Measurements from ENCODE around the gene PRKG1.
"Not testable (repeated sequence)": the region's sequence is repeated elsewhere in the genome, so short reads cannot be mapped to it uniquely, and the experiment has no call there.

The PRKG1 gene

DNA sequence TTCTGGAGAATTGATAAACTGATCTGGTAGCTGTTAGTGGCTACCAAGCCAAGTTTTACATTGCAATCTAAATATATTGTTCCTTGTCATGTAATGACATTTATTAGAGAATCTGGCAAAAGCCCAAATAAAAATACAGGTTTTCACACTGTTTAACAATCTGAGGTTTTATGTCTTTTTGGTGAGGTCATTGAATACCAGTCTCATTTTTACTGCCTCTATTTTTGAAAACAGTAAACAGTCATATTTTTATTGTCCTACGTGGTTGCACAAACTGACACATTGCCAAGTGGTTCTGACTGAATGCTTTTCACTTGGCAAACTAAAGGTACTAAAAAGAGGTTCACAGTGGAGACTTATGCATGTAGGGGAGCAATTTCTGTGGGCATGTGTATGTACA, 157.5 kb downstream of the PRKG1 start:
- DNase-seq = no peak

DNA sequence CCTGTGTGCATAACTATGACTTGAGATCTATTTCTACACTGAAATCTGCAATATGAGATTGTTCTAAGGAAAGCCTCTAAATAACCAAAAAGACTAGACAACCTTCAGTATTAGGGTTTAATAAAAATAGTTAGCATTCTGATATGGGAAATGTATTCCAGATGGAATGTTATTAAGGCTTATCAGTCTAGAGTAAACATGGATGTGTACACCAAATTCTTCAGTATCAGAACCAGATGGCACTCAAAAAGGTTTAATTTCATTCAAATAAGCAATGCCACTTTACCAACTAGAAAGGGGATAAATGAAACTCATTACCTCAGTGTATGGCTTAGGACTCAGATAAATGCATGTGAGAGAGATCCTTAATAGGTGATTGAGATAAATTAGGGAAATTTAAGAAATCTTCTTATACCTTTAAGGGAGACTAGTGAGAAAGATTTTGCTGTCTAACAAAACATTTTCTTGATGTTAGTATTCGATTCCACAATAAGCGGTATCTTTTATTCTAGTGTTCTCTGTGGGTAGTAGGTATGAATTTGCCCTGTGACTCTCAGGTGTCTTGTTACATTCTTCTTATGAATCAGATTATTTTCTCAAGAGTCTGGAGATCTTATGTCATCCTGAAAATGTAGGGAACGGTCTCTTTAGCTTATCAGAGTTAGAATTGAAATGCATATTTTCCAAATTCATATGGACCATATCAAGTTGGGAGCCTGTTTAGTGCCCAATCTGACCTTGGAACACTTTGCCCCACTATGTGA, 159.2 kb downstream of the PRKG1 start:
- no peak for DNase-seq

DNA sequence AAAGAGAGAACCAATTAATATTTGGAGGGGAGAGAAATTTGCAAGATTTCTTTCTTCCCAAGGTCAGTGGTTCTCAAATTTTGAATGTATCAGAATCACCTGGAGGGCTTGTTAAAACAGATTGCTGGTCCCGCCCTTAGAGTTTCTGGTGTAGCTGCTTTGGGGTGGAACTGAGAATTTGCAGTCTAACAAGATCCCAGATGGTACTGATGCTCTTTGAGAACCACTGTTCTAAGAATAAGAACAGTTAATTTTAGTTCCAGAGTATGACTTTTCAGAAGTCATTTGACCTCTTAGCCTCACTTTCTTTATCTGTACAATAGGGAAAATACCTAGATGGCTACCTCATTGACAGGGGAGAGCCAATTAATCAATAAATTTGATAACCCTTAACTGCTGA, 161.6 kb downstream of the PRKG1 start:
- no peak for DNase-seq

DNA sequence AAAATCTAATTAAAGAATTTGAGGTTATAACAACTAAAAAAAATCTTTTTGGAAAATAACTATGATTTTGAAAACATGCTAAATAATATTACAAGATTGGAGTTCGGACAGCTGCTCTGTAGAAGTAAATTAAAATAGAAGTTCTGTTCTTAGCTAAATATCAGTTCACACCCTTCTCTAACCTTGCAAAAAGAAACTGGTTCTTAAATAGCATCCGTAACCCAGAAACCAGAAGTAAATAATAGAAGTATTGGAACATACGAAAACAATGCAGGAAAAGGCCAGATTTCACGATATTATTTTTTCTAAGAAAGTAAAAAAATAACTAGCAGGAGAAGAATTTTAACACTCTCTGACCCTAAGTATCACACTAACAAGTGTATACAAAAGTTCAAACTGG, 164.7 kb downstream of the PRKG1 start:
- DNase-seq = no peak

DNA sequence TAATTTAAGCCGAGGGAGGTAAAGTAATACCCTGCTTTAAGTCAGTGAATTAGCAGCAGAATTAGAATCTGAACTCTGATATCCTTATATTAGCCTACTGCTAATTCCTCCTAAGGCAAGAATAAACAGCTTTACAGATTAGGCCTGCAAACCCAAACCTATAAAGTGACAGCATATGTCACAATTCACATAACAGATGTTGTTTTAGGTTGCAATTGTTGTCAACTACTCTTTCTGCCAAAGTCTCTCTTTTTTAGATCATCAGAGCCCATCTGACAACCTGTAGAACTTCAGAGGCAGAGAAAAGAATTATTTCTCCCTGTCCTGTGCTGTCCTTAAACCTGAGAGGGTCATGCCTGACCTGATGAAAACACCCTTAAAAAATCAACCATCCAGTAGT, 167.2 kb downstream of the PRKG1 start:
- no peak for DNase-seq

DNA sequence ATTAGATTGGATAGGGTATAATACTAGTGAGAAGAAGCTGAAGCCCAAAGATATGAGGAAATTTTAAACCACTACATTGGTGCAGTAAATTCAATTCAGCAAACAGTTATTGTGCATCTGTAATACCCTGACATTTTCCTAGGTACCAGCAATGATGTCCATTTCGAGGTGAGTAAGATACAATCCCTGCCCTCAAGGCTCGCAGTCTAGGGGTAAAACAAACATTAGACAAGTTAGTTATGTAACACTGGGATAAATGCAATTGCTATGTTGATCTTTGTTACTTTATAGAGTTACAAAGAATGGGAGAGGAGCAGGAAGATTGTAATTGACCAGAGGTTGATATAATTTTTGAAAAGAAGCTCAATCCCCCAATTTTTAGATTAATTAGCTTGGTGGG, 168.1 kb downstream of the PRKG1 start:
- DNase-seq = no peak

DNA sequence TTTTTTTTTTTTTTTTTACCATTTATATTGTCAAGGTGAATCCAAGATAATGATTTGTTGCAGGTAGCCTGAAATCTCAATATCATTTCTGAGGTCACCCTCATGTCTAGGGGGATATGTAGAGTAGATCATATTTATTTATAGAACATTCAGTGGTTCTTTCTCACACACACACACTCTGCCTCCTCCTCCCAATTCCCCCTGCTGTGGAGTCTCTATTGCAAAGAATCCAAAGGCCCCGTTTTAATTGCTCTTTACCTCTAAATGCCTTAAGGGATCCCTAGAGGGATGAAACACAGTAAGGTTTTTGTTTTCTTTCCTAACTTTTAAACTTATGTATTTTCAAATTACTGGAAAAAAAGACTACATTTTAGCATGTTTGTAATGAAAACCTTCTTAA, 170.0 kb downstream of the PRKG1 start:
- no peak for DNase-seq

DNA sequence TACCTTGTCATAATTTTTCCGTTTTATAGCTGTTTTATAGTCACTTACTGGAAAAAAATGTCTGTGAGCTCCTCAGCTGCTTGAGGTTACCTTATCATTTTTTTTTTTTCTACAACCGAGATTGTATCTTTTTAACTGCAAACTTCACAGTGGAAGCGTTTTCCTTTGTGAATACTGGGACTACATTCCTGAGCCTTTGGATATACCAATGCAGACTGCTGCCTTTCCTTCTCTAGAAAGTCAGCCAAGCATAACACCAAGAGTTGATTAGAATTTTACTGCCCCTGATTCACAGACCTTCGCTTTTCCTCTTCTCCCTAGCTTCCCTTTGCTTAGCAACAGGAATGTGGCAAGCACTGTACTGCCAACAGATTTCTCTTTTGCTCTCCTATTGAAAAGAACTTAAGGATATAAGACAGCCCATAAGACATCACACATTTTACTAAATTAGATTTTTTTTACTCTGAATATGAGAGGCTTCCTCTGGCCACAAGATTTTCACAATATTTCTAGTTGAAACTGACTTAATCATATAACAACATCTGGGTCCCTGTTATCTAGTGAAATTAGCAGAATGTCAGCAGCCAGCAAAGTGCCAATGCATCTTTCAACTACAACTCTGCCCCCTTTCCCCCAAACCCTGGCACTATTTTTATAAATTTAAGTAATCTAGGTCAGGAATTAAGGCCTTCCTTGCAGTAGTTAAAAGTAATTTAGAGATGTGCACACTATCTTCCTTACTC, 170.6 kb downstream of the PRKG1 start:
- DNase-seq = no peak

DNA sequence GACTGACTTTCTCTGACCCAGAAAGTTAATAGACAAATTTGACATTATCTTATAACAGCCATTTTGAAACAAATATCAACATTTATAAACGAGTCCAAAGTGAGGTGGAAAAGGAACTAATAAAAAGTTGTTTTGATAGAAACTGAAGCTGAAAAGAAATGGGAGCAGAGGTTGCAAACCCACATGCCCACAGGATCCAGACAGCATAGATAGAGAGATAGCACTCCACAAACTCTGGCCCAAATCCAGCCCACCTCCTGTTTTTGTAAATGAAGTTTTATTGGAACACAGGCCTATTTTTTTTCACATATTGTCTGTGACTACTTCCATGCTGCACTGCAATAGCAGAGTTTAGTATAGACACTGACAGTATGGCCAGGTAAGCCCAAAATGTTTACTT, 171.9 kb downstream of the PRKG1 start:
- no peak for DNase-seq

DNA sequence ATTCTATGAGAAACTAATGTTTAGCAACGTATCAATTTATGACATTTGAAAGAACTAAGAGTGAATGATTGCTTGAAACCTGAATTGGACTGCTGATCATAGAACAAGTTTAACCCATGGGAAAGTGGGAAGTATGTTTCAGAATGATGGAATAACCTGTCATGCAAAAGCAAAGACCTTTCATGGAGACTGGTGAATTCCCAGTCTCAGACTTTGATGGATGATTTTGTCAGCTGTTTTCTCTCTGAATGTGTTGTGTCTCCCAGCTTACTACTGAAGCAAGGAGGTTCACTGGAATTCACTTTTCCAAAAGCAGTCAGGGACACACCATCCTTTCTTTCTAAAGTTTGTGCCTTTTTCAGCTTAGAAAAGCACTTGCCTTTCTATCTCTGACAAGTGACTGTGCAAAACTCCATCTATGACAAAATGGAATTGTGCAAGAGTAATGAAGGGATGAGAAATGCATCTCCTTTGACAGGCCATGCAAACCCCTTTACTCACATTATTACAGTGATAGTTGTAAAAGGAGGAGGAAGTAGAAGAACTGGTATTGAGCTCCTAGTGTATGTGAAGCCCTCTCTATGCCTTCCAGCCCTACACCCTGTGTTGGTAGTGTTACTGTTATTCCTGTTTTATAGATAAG, 176.1 kb downstream of the PRKG1 start:
- DNase-seq = no peak

DNA sequence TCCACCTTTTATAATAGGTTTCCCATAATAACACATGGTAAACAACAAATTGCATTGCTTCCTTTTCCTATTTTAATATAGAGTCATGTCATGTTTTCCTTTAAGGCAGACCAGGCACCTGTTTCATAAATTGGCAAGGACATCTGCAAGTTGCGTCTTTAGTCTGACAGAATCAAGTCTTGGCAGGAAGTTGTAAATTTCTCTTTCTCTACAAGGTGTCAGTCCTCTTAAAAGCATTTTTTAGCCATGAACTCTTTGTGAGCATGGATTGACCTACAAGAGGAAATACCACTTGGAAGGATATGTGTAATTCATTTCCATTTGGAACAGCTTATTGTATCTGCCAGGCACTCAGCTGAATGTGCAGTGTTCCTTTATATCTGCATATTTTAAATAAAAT, 176.8 kb downstream of the PRKG1 start:
- DNase-seq = no peak

DNA sequence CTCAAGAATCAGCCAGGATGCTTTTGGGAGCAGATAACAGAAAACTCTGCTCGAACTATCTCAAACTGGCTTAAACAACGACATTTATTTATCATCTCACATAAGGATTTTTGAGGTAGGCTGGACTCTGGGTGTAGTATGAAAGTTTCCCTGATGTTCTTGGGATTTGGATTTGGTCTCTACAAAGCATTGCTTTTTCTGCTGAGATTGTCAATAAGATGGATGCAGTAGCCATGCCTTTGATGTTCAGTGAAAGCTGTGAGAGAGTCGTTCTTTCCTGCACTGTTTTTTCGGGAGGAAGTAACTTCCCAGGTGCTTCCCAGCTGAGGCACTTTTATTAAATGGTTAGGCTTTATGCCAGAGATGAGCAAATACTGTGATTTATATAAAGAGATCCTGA, 181.1 kb downstream of the PRKG1 start:
- no peak for DNase-seq

DNA sequence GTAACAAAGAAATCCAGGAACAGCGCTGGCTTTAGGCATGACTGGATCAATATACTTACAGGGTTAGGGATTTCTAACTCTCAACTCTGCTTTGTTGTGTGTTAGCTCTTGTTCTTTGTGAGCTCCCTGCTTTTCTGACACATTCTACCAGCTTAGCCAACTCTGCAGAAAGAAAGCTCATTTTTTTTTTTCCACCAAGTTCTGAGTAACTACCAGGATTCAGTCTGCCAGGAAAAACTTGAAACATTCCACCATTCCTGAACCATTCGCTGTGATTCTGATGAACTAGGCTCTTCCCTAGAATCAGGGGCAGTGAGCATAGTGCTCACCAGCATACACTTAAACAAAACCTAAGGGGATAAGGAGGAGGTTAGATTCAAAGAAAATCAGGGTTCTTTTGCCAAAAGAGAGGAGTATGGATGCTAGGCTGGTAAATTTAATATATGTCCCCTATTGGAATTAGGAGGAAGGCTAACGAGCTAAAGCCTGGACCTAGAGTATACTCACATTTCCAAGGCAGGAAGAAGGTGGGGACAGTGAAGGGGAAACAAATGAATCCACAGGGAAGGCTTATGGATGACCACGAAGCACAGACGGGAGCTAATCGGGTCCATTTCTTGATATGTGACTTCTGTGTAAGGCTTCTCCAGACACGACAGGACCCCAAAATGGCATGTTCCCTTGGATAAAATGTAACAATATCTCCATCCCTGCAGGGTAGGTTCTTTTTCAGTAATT, 183.4 kb downstream of the PRKG1 start:
- no peak for DNase-seq

DNA sequence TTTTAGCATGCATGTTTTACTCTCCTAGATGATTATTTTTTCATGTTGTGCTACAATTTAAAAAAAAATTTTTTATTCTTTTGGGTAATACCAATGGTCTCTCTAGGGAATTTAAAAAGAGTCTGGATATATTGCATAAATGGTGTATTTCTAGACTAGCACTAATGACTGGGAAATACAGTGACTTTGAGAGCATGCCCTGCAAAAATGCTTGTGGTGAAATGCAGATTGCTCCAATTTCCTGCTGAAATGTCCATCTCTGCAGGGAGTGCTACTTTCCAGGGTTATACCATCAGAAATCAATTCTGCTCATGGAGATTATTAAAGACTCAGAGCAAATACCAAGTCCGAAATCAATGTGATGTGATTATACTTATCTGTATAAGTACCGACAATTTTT, 186.1 kb downstream of the PRKG1 start:
- no peak for DNase-seq

DNA sequence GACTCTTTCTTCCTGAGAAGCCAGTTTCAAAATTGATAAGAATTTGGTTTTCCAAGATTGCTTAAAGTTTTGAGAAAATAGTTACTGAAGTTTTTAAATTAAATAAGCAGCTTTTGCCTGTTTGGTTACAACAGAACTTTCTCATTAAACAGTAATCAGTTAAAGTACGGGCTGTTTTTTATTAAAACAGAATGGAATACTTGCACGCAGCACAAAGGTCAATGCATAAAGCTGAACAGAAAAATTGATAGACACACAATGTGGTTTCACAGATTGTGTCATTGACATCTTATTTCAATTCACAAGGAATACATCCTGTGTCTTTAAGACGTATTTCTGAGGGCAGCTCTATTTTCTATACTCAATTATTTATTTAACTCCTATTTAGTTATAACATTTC, 192.2 kb downstream of the PRKG1 start:
- no peak for DNase-seq

DNA sequence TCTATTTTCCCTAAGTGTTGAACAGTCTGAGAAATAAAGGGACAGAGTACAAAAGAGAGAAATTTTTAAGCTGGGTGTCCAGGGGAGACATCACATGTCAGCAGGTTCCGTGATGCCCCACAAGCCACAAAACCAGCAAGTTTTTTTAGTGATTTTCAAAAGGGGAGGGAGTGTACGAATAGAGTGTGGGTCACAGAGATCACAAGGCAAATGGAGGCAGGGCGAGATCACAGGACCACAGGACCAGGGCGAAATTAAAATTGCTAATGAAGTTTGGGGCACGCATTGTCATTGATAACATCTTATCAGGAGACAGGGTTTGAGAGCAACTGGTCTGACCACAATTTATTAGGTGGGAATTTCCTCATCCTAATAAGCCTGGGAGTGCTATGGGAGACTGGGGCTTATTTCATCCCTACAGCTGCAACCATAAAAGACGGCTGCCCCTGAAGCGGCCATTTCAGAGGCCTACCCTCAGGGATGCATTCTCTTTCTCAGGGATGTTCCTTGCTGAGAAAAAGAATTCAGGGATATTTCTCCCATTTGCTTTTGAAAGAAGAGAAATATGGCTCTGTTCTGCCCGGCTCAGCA, 193.8 kb downstream of the PRKG1 start:
- not testable (repeated sequence) for DNase-seq

DNA sequence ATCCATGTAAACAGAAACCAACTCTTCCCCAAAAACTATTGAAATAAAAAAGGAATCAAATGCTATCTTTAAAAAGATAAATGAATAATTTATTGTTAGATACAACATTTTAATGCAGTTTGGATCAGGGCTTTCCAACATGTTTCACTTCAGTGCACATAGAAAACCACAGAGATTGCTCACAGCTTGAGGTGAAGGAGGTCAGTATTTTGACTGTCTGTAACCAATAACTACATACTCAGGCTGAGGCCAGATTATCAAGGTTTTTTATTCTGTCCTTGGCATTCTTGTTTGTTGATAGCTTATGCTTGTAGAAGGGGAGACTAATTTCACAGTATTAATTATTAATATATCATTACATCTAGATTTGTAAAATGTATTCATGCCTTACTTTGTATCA, 195.5 kb downstream of the PRKG1 start:
- no peak for DNase-seq

DNA sequence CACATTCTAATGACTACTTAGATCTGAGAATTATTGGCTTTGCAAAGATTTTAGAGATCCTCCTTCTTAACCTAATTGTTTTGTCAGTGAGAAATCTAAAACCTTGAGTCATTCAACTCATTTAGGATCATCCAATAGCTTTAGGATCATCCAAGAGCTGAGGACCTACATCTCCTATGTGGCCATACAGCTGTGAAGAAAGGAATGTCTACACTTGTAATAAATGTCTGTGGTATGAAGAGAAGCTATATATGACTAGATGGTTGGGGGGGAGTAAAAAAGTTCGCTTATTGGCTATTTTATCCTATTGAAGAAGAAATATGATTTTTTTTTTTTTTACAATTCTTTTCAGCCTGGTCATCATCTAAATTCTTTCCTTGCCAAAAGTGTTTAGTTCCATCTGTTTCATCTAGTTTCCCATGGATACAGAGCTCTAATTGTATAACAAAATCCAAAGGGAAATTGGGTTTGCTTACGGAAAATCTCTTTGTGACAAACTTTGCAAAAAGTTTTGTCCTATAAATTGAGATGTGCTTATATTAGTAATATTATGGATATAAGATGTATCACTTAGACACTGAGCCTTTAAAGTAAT, 196.7 kb downstream of the PRKG1 start:
- DNase-seq = no peak

DNA sequence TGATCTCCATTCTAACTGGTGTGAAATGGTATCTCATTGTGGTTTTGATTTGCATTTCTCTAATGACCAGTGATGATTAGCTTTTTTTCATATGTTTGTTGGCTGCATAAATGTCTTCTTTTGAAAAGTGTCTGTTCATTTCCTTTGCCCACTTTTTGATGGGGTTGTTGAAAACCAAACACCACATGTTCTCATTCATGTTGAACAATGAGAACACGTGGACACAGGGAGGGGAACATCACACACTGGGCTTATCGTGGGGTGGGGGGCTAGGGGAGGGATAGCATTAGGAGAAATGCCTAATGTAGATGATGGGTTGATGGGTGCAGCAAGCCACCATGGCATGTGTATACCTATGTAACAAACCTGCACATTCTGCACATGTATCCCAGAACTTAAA, 197.8 kb downstream of the PRKG1 start:
- not testable (repeated sequence) for DNase-seq

DNA sequence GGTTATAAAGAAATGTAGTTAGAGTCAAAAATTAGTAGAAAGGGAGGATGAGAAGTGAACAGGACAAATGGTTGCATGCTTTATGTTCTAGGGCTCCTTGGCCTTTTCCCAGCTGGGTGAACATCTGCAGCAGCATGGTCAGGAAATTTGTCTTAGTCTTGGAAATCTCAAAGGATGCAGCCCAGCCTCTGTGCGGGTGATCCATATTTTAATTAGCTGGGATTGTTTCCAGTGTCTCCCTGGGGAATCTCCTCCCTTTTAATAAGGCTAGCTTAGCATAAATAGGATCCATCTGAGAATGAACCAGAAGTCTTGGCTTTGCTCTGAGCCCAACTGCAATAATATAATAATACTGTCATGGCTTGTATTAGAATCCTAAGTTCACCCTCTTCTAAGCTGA, 198.3 kb downstream of the PRKG1 start:
- no peak for DNase-seq

DNA sequence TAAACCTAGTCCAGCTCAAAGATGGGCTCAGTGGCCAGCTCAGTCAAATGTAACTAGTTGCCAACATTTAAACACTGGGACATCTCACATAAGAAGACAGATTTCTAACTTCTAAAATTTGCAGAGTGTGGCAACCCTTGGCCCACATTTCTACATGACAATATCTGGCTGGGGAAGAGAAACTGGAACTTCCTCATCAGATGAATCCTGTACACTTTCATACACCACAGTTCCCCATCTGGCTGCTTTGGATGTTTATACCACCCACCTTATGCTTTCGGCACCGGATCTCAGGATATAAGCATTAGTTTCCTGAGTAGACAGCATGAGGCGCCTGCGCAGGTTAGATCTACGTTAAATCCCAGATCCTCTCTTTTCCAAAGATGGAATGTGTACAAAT, 199.3 kb downstream of the PRKG1 start:
- DNase-seq = no peak

DNA sequence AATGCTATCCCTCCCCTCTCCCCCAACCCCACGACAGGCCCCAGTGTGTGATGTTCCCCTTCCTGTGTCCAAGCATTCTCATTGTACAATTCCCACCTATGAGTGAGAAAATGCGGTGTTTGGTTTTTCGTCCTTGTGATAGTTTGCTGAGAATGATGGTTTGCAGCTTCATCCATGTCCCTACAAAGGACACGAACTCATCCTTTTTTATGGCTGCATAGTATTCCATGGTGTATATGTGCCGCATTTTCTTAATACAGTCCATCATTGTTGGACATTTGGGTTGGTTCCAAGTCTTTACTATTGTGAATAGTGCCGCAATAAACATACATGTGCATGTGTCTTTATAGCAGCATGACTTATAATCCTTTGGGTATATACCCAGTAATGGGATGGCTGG, 201.8 kb downstream of the PRKG1 start:
- DNase-seq = not testable (repeated sequence)

DNA sequence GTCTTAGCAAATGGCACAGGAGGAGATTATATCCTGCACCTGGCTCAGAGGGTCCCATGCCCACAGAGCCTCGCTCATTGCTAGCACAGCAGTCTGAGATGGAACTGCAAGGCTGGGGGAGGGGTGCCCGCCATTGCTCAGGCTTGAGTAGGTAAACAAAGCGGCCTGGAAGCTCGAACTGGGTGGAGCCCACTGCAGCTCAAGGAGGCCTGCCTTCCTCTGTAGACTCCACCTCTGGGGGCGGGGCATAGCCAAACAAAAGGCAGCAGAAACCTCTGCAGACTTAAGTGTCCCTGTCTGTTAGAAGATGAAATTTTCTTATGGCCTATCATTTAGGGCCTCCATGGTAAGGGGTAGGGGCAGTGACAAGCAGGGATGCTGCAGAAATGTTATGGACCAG, 207.1 kb downstream of the PRKG1 start:
- not testable (repeated sequence) for DNase-seq
